CD4-positive, alpha-beta memory T cell (primary cell): ENCODE data around the gene CELA2B. TPM values are rescaled to one million over a fixed set of nuclear protein-coding genes. Genes with fewer than 3 reads are reported as not detected.
"Not testable (repeated sequence)": the region's sequence is repeated elsewhere in the genome, so short reads cannot be mapped to it uniquely, and the experiment has no call there.

Experiments used
- CTCF ChIA-PET: fragments of 350-600 bp; sonication (Branson Sonifier 250); formaldehyde crosslinking; loops from one replicate; lab custom pipeline; 2021; ENCODE audit warnings: inconsistent platforms; ENCODE audit not compliant: partially characterized antibody; lab: Charles Lee
- POLR2A ChIA-PET: fragments of 350-600 bp; sonication (Branson Sonifier 250); formaldehyde crosslinking; loops from one replicate; lab custom pipeline; 2021; ENCODE audit not compliant: partially characterized antibody; lab: Charles Lee
- DNase-seq, 5 donors: peaks; one replicate each; pipeline versions ENCODE4 v3.0.0 to v3.0.0-alpha.2; 2020 to 2022; ENCODE audit warnings: mixed read lengths in 1 of 5
- H3K27ac ChIP-seq: one replicate; pipeline ENCODE4 v1.7.0; 2013; ENCODE audit warnings: low read depth, low read length
- H3K27me3 ChIP-seq: 2 replicates; pipeline ENCODE4 v1.7.0; 2013; ENCODE audit warnings: mild to moderate bottlenecking, low read length, moderate library complexity; ENCODE audit not compliant: insufficient read depth
- H3K36me3 ChIP-seq: 2 replicates; pipeline ENCODE4 v1.7.0; 2013; ENCODE audit warnings: mild to moderate bottlenecking, low read length, moderate library complexity; ENCODE audit not compliant: insufficient read depth
- H3K4me1 ChIP-seq: 2 replicates; pipeline ENCODE4 v1.7.0; 2013; ENCODE audit warnings: mild to moderate bottlenecking, low read length, moderate library complexity; ENCODE audit not compliant: insufficient read depth
- H3K4me3 ChIP-seq, 2 donors: one replicate each; pipeline ENCODE4 v1.7.0; 2013; ENCODE audit warnings: low read length in 2 of 2, mild to moderate bottlenecking in 1 of 2
- H3K9me3 ChIP-seq, 2 donors: one replicate each; pipeline ENCODE4 v1.7.0; 2013; ENCODE audit warnings: low read length in 2 of 2, control low read depth in 1 of 2; ENCODE audit not compliant: control insufficient read depth in 1 of 2
- H3K27ac Mint-ChIP-seq, 7 donors: one replicate each; pipeline ENCODE4 v1.8.0; 2020 to 2021; ENCODE audit warnings: mixed read lengths in 7 of 7, mild to moderate bottlenecking in 6 of 7, inconsistent platforms in 3 of 7, moderate library complexity in 3 of 7
- H3K27me3 Mint-ChIP-seq, 2 donors: one replicate each; pipeline ENCODE4 v1.8.0; 2020 to 2021; ENCODE audit warnings: mixed read lengths in 2 of 2
- H3K36me3 Mint-ChIP-seq, 2 donors: one replicate each; pipeline ENCODE4 v1.8.0; 2020 to 2021; ENCODE audit warnings: mixed read lengths in 2 of 2, inconsistent platforms in 1 of 2, mild to moderate bottlenecking in 1 of 2
- H3K4me1 Mint-ChIP-seq, 4 donors: one replicate each; pipeline ENCODE4 v1.8.0; 2020 to 2021; ENCODE audit warnings: mixed read lengths in 4 of 4, mild to moderate bottlenecking in 1 of 4
- H3K4me3 Mint-ChIP-seq, 8 donors: one replicate each; pipeline ENCODE4 v1.8.0; 2020 to 2021; ENCODE audit warnings: mixed read lengths in 8 of 8, mild to moderate bottlenecking in 7 of 8, moderate library complexity in 6 of 8, inconsistent platforms in 3 of 8
- H3K9me3 Mint-ChIP-seq, 8 donors: one replicate each; pipeline ENCODE4 v1.8.0; 2020 to 2021; ENCODE audit warnings: mixed read lengths in 8 of 8, mild to moderate bottlenecking in 5 of 8, inconsistent platforms in 3 of 8, moderate library complexity in 1 of 8
- intact Hi-C: fragments of 100-400 bp; cut with micrococcal nuclease; formaldehyde crosslinking; loops from one replicate; pipeline ENCODE4 v1.15.1; 2023
- polyA plus RNA-seq, 2 donors: library from polyadenylated mRNA; unstranded; fragments of 300-500 nt; fragmentation: Illumina TruSeq; gene quantifications; one replicate each; pipeline ENCODE4 v1.2.3, GENCODE V29; 2021
- total RNA-seq, 2 experiments: library from RNA; stranded (reverse); gene quantifications; one replicate each; pipeline ENCODE4 v1.2.3, GENCODE V29; 2021

The CELA2B gene
- total and polyA plus RNA-seq, 4 experiments from 2014 or later, result not detected

GRCh38 chr1:15509586-15509985 is 33.7 kb downstream of the CELA2B start:
- Mint-ChIP-seq H3K9me3 (no peaks in the 10 kb centered on the region), H3K27me3 (no peaks in the 10 kb centered on the region), H3K27ac (no peak overlapping the region), H3K36me3 (peaks cover 14% of the 10 kb centered on the region in 2 donors), H3K4me3 (no peak overlapping the region), H3K4me1 (peaks cover 7 to 23% (median 12%) of the 10 kb centered on the region in 4 donors)
- ChIA-PET CTCF (no interaction called here), POLR2A (no interaction called here)
- no peaks in the 10 kb centered on the region for H3K4me1 ChIP-seq
- intact Hi-C loops, result no loop called here
- H3K27ac ChIP-seq, result no peak overlapping the region
- no peaks in the 10 kb centered on the region for H3K27me3 ChIP-seq
- no peak overlapping the region for H3K4me3 ChIP-seq
- no peak for DNase-seq
- no peaks in the 10 kb centered on the region for H3K9me3 ChIP-seq
- no peaks in the 10 kb centered on the region for H3K36me3 ChIP-seq

DNA sequence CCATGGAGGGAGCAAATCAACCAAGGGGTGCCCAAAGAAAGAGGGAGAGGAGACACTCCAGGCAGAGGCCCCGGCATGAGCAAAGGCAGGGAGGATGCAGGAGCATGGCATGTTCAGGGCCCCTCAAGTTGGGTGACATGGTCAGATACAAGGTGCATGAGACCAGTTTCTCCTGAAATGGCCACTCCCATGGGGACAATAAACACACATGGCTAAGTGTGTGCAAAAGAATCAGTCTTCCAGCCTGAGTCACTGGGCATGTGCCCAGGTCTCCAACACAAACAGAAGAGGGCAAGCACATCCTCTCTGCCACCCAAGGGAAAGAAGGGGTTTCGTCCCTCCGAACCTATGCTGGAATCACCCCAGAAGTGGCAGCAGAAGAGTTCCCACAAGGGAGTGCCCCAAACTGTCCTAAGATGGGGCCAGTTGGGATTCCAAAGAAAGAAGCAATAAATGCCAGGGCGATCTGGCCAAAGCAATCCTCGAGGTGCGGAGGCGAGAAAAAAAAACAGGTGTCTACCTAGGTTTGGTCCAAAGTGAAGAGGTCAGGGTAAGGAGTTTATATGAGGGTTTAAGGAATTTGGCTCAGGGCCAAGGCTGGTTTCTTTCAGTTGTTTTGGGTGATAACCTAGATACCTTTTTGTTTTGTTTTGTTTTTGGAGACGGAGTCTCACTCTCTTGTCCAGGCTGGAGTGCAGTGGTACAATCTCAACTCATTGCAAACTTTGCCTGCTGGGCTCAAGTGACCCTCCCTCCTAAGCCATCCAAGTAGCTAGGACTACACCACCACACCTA is 34.9 kb downstream of the CELA2B start:
- Histone ChIP-seq H3K4me1 (peaks cover 9% of the 10 kb centered on the region), H3K27ac (no peak overlapping the region), H3K9me3 (no peaks in the 10 kb centered on the region), H3K4me3 (no peak overlapping the region), H3K36me3 (no peaks in the 10 kb centered on the region), H3K27me3 (no peaks in the 10 kb centered on the region)
- Mint-ChIP-seq H3K36me3 (peaks cover 14 to 19% of the 10 kb centered on the region in 2 donors), H3K9me3 (no peaks in the 10 kb centered on the region), H3K4me1 (peaks cover 10 to 34% (median 20%) of the 10 kb centered on the region in 4 donors), H3K4me3 (no peak overlapping the region), H3K27me3 (no peaks in the 10 kb centered on the region), H3K27ac (peak overlapping the region in 3 of 7 donors; percentile 55 to 82 (median 66))
- CTCF ChIA-PET, result no interaction called here
- intact Hi-C loops, result no loop called here
- POLR2A ChIA-PET, result no interaction called here
- DNase-seq, result no peak

GRCh38 chr1:15513192-15513591 is 37.3 kb downstream of the CELA2B start:
- H3K36me3 ChIP-seq, result no peaks in the 10 kb centered on the region
- no peaks in the 10 kb centered on the region for H3K9me3 ChIP-seq
- Mint-ChIP-seq H3K36me3 (peaks cover 26 to 29% of the 10 kb centered on the region in 2 donors), H3K27ac (peak overlapping the region in 2 of 7 donors; percentile 17 to 52), H3K27me3 (no peaks in the 10 kb centered on the region), H3K9me3 (no peaks in the 10 kb centered on the region), H3K4me1 (peaks cover 10 to 34% (median 21%) of the 10 kb centered on the region in 4 donors), H3K4me3 (no peak overlapping the region)
- peaks cover 9% of the 10 kb centered on the region for H3K4me1 ChIP-seq
- POLR2A ChIA-PET, result no interaction called here
- no peaks in the 10 kb centered on the region for H3K27me3 ChIP-seq
- no peak overlapping the region for H3K27ac ChIP-seq
- DNase-seq, result no peak
- intact Hi-C loops, result no loop called here
- CTCF ChIA-PET, result interaction anchor here (0.5 to 2.0 kb wide), 2 partner anchors 8 to 263 kb away, joined by 3 to 4 read pairs; no protein-coding TSS in a partner anchor
- H3K4me3 ChIP-seq, result no peak overlapping the region

DNA sequence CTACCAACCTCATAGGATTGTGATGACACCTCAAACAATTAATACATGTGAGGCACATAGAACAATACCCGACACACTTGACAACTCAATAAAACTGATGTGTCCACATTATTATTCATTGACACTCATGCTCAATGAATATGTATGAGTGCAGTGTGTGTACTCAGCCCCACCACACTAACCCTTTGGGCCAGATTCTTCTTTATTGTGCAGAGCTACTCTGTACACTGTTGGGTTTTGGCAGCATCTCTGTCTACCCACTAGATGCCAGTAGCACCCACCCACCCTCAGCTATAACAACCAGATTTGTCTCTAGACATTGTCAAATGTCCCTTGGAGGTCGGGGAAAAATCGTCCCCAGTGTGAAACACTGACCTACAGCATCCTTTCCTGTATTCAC is 38.0 kb downstream of the CELA2B start:
- Histone ChIP-seq H3K4me3 (no peak overlapping the region), H3K27me3 (no peaks in the 10 kb centered on the region), H3K4me1 (peaks cover 9% of the 10 kb centered on the region), H3K9me3 (no peaks in the 10 kb centered on the region), H3K36me3 (no peaks in the 10 kb centered on the region), H3K27ac (no peak overlapping the region)
- Mint-ChIP-seq H3K9me3 (no peaks in the 10 kb centered on the region), H3K36me3 (peaks cover 26 to 31% of the 10 kb centered on the region in 2 donors), H3K4me3 (no peak overlapping the region), H3K27me3 (no peaks in the 10 kb centered on the region), H3K4me1 (peaks cover 12 to 31% (median 23%) of the 10 kb centered on the region in 4 donors), H3K27ac (peak overlapping the region in 2 of 7 donors; percentile 3 to 18)
- ChIA-PET POLR2A (no interaction called here), CTCF (interaction anchor here (1.0 to 2.0 kb wide), 3 partner anchors 9 kb away, joined by 3 to 4 read pairs (median 3); no protein-coding TSS in a partner anchor)
- DNase-seq, result no peak
- intact Hi-C loops, result no loop called here

DNA sequence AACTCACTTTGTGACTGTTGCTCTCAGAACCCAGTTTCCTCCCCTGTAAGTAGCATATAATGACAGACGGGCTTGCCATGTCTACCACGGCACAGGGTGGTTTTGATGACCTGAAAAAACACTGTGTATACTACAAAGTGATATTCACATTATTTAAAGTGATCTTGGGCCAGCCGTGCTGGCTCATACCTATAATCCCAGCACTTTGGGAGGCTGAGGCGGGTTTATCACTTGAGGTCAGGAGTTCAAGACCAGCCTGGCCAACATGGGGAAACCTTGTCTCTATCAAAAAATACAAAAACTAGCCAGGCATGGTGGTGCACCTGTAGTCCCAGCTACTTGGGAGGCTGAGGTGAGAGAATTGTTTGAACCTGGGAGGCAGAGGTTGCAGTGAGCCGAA is 38.7 kb downstream of the CELA2B start:
- Mint-ChIP-seq H3K36me3 (peaks cover 23 to 31% of the 10 kb centered on the region in 2 donors), H3K27ac (peak overlapping the region in 3 of 7 donors; percentile 8 to 61 (median 32)), H3K4me1 (peaks cover 12 to 32% (median 23%) of the 10 kb centered on the region in 4 donors)
- H3K36me3 ChIP-seq, H3K9me3 ChIP-seq, H3K4me1 ChIP-seq, H3K27ac ChIP-seq, intact Hi-C loops, H3K4me3 Mint-ChIP-seq, H3K4me3 ChIP-seq, H3K9me3 Mint-ChIP-seq, POLR2A ChIA-PET, DNase-seq, H3K27me3 ChIP-seq, H3K27me3 Mint-ChIP-seq: not testable (repeated sequence)
- CTCF ChIA-PET, result interaction anchor here (1.0 to 2.0 kb wide), 3 partner anchors 8 to 10 kb away, joined by 3 to 4 read pairs (median 3); no protein-coding TSS in a partner anchor

GRCh38 chr1:15515022-15515663 is 39.2 kb downstream of the CELA2B start:
- Histone ChIP-seq H3K4me3 (no peak overlapping the region), H3K36me3 (no peaks in the 10 kb centered on the region), H3K9me3 (no peaks in the 10 kb centered on the region), H3K27ac (no peak overlapping the region), H3K4me1 (peaks cover 9% of the 10 kb centered on the region), H3K27me3 (no peaks in the 10 kb centered on the region)
- Mint-ChIP-seq H3K9me3 (no peaks in the 10 kb centered on the region), H3K4me1 (peaks cover 12 to 32% (median 23%) of the 10 kb centered on the region in 4 donors), H3K4me3 (peak overlapping the region in 2 of 8 donors; percentile 33 to 37), H3K27me3 (no peaks in the 10 kb centered on the region), H3K27ac (peak overlapping the region in 3 of 7 donors; percentile 5 to 78 (median 59)), H3K36me3 (peaks cover 23 to 31% of the 10 kb centered on the region in 2 donors)
- no peak for DNase-seq
- POLR2A ChIA-PET, result no interaction called here
- intact Hi-C loops, result no loop called here
- CTCF ChIA-PET, result interaction anchor here (2.0 kb wide), 1 partner anchor 10 kb away, joined by 4 read pairs; no protein-coding TSS in a partner anchor

DNA sequence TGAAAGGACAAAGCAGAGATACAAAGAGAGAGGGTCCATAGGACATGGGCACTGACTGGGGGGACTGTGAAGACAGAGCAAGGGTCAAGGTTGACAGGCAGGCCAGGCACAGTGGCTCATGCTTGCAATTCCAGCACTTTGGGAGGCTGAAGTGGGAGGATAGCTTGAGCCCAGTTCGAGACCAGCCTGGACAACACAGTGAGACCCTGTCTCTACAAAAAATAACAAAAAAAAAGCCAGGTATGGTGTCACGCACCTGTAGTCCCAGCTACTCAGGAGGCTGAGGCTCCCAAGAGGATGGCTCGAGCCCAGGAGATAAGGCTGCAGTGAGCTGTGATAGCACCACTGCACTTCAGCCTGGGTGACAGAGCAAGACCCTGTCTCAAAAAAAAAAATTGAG is 43.7 kb downstream of the CELA2B start:
- POLR2A ChIA-PET, result no interaction called here
- peaks cover 16 to 17% of the 10 kb centered on the region in 2 donors for H3K36me3 Mint-ChIP-seq

More for the DNA sequence above, 43.7 kb downstream of the CELA2B start:
- no peaks in the 10 kb centered on the region for H3K27me3 ChIP-seq
- intact Hi-C loops, result loop anchor here (10.0 kb wide), 3 partner anchors 455 to 1915 kb away; partner anchors contain the start of genes RCC2, SDHB and ZBTB17
- H3K4me3 ChIP-seq, result no peak overlapping the region
- no peaks in the 10 kb centered on the region for H3K36me3 ChIP-seq
- H3K27me3 Mint-ChIP-seq, result no peaks in the 10 kb centered on the region
- peaks cover 16 to 40% (median 29%) of the 10 kb centered on the region in 4 donors for H3K4me1 Mint-ChIP-seq
- no peaks in the 10 kb centered on the region for H3K9me3 Mint-ChIP-seq
- CTCF ChIA-PET, result no interaction called here
- no peak overlapping the region for H3K4me3 Mint-ChIP-seq
- H3K27ac Mint-ChIP-seq, result peak overlapping the region in 1 of 7 donors; percentile 75
- no peak overlapping the region for H3K27ac ChIP-seq
- peaks cover 29% of the 10 kb centered on the region for H3K4me1 ChIP-seq
- no peak for DNase-seq
- H3K9me3 ChIP-seq, result no peaks in the 10 kb centered on the region
